HG03280 (cell line): ENCODE measurements around the gene GJA8.
"Not testable (repeated sequence)": the region's sequence is repeated elsewhere in the genome, so short reads cannot be mapped to it uniquely, and the experiment has no call there.

Source experiments
- ATAC-seq: cut with Tn5 transposase; IDR thresholded peaks from one replicate; pipeline ENCODE4 v1.9.1; 2021; ENCODE audit warnings: mild to moderate bottlenecking, moderate library complexity; ENCODE audit not compliant: unreplicated experiment

The GJA8 gene

DNA sequence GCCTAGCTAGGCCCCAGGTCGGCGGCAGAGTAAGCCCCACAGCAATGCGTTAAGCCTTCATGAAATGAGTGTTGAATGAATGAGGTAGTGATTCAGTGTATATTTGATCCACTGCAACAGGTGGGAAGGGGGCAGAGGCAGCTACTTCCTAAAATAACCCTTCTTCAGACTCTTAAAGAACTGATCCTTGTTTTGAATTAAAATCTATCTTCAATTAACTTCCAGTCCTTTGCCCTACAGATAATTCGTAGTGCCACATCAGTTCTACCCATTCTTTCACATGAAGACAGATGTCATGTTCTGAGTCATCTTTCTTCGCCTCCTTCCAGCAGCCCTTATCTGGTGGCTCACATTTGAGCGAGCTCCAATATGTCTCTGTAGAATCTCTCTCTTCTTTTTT is 24.6 kb downstream of the GJA8 start:
- ATAC-seq: not testable (repeated sequence)

- not testable (repeated sequence) for ATAC-seq
Measured at GRCh38 chr1:147927689-147928088, 25.1 kb downstream of the GJA8 start.

DNA sequence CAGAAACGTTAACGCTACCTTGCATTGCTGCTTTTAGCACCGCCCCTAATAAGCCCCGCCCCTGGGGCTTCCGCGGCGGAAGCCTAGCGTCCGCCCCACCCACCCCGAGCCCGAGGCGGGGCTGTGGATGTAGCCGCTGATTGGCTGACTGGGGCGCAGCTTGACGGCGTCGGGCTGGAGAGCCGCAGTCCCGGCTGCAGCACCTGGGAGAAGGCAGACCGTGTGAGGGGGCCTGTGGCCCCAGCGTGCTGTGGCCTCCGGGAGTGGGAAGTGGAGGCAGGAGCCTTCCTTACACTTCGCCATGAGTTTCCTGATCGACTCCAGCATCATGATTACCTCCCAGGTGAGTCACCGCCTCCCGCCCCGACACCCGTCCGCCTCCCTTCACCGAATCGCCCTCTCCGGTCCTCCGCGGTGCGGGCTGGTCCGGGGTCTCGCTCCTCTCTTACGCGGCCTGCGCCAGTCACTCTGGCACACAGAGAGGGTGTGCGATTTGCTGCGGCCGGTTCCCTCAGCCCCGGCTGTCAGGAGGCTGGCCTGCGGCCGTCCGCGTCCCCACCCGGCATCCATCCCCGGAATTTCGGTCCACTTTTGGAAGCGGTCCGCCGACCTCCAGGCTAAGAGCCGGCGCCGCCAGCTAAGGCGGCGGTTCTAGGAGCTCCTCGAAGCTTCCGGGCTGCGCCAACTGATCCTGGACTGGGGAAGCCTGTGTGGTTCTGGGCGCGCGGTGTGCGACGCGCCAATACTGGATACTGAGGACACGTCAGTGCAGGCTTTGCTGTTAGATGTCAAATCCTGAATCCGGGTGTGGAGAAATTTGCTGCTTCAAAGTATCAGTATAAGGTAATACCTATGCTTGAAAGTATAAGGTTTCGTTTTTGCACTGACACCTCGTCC is 25.9 kb downstream of the GJA8 start, which contains the start of gene GPR89B:
Gene GPR89B (plus strand): TSS at position 185 of the 897 bp plus-strand sequence. CDS start 117 bp downstream, at position 302.
- peak; percentile 92 for ATAC-seq

DNA sequence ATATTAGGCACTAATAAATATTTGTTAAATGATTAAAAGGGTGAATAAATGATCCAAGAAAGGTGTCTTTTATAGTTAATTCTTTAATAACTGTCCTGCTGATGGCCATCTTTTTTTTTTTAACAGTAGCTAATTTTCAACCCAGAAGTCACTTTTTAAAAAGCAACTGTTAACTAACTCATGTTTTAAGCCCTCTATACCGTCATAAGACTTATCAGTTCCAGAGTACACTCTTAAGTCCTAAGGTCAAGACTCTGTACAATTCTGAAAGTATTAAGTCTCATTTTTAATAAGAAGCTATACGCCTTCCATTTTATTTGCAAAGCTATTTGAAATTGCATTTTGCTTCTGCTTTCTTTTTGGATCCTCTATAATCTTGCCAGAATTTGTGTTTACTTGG is 28.5 kb downstream of the GJA8 start:
- not testable (repeated sequence) for ATAC-seq

- ATAC-seq: not testable (repeated sequence)
Measured at GRCh38 chr1:147935296-147935695, 32.7 kb downstream of the GJA8 start.

DNA sequence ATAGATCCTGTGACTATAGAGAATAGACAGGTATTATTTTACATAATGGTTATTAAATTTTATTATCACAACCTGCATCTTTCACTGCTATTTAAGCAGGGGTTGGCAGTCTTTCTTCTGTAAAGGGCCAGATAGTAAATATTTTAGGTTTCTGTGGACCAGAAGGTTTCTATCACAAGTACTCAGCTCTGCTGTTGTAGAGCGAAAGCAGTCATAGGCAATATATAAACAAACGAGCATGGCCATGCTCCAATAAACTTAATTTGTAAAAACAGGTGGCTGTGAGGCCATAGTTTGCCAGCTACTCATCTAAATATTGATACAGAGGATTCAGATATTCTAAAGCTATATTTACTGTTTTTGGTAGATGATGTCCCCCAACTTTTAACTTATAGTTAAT is 37.9 kb downstream of the GJA8 start:
- ATAC-seq: not testable (repeated sequence)

DNA sequence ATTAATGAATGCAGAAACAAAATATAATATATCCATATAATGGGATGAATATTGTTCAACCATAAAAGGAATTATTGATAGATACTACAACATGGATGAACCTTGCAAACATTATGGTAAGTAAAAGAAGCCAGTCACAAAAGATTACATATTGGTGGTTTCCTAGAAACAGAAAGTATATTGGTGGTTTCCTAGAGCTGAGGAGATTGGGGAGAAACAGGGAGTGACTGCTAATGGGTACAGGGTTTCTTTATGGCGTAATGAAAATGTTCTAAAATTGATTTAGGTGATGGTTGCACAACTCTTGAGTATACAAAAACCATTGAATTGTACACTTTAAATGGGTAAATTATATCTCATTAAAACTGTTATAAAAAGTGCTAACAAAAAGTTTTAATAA is 40.0 kb downstream of the GJA8 start:
- not testable (repeated sequence) for ATAC-seq

- ATAC-seq: not testable (repeated sequence)
Measured at GRCh38 chr1:147949517-147949916, 46.9 kb downstream of the GJA8 start.
